HG03469 (cell line): ENCODE measurements around the gene CNN2.

ENCODE experiments used
- ATAC-seq: cut with Tn5 transposase; IDR thresholded peaks from one replicate; pipeline ENCODE4 v1.9.1; 2021; ENCODE audit warnings: mild to moderate bottlenecking, moderate library complexity, moderate number of reproducible peaks; ENCODE audit not compliant: unreplicated experiment

CNN2 gene

GRCh38 chr19:1047696-1048147 lies 21.3 kb downstream of the CNN2 start:
- no peak for ATAC-seq

- no peak for ATAC-seq
Measured at GRCh38 chr19:1049106-1049505, 22.7 kb downstream of the CNN2 start.

- ATAC-seq, result no peak
Measured at GRCh38 chr19:1049800-1050199, 23.4 kb downstream of the CNN2 start.

- no peak for ATAC-seq
Measured at GRCh38 chr19:1050989-1051788, 24.8 kb downstream of the CNN2 start.

GRCh38 chr19:1051791-1052190 lies 25.4 kb downstream of the CNN2 start:
- ATAC-seq, result no peak

GRCh38 chr19:1052349-1052975 lies 26.1 kb downstream of the CNN2 start:
- no peak for ATAC-seq

GRCh38 chr19:1053176-1054101 lies 27.0 kb downstream of the CNN2 start:
- no peak for ATAC-seq

- ATAC-seq, result no peak
Measured at GRCh38 chr19:1054102-1055027, 28.0 kb downstream of the CNN2 start.

GRCh38 chr19:1055028-1055425 lies 28.6 kb downstream of the CNN2 start:
- no peak for ATAC-seq

GRCh38 chr19:1055886-1056620 lies 29.6 kb downstream of the CNN2 start:
- ATAC-seq, result no peak

GRCh38 chr19:1057176-1057855 lies 30.9 kb downstream of the CNN2 start:
- no peak for ATAC-seq

- no peak for ATAC-seq
Measured at GRCh38 chr19:1058112-1058511, 31.7 kb downstream of the CNN2 start.

GRCh38 chr19:1060689-1061088 lies 34.3 kb downstream of the CNN2 start:
- ATAC-seq, result no peak

GRCh38 chr19:1061987-1062386 lies 35.6 kb downstream of the CNN2 start:
- no peak for ATAC-seq

GRCh38 chr19:1062387-1063029 lies 36.1 kb downstream of the CNN2 start:
- no peak for ATAC-seq

- ATAC-seq, result no peak
Measured at GRCh38 chr19:1063030-1063908, 36.9 kb downstream of the CNN2 start.

- no peak for ATAC-seq
Measured at GRCh38 chr19:1063909-1064660, 37.7 kb downstream of the CNN2 start.
